ENCODE measurements around the gene UCN.
"Not testable (repeated sequence)": the region's sequence is repeated elsewhere in the genome, so short reads cannot be mapped to it uniquely, and the experiment has no call there.

UCN gene

GRCh38 chr2:27303093-27304025 lies 4.9 kb downstream of the UCN start:
- peak overlapping the region; percentile 23 for H3K4me3 ChIP-seq (replicated peaks; ENCODE audit: insufficient read depth, low read length)
- no peak overlapping the region for H3K27ac ChIP-seq (replicated peaks)
- DNase-seq (ENCODE audit: low read depth in 1 of 2, low spot score in 1 of 2) = peak; percentile 60 to 74
- H3K27me3 ChIP-seq (ENCODE audit: insufficient read depth, poor library complexity, severe bottlenecking) = peaks cover 12% of the 10 kb centered on the region
- TF ChIP-seq REST (IDR thresholded peaks at IDR 0.05; ENCODE audit: insufficient replicate concordance, low read depth) (no peak), CTCF (IDR thresholded peaks at IDR 0.05; ENCODE audit: insufficient read depth, low read length) (peak; percentile 74), GABPA (IDR thresholded peaks at IDR 0.05; ENCODE audit: low read depth) (no peak), SPI1 (IDR thresholded peaks at IDR 0.05; ENCODE audit: borderline replicate concordance, low read depth) (no peak)

- not testable (repeated sequence) for H3K27me3 ChIP-seq (ENCODE audit: insufficient read depth, poor library complexity, severe bottlenecking); H3K27ac ChIP-seq (replicated peaks); DNase-seq (ENCODE audit: low read depth in 1 of 2, low spot score in 1 of 2); H3K4me3 ChIP-seq (replicated peaks; ENCODE audit: insufficient read depth, low read length)
Measured at GRCh38 chr2:27300606-27301005, 7.6 kb downstream of the UCN start.

- no peak for DNase-seq (ENCODE audit: low read depth in 1 of 2, low spot score in 1 of 2)
- H3K27ac ChIP-seq (replicated peaks) = no peak overlapping the region
- no peak for TF ChIP-seq REST (IDR thresholded peaks at IDR 0.05; ENCODE audit: insufficient replicate concordance, low read depth)
- no peak for TF ChIP-seq GABPA (IDR thresholded peaks at IDR 0.05; ENCODE audit: low read depth)
- TF ChIP-seq CTCF (IDR thresholded peaks at IDR 0.05; ENCODE audit: insufficient read depth, low read length) = no peak
- TF ChIP-seq POLR2AphosphoS5 (IDR thresholded peaks at IDR 0.05; ENCODE audit: low read depth) = no peak
- TF ChIP-seq SPI1 (IDR thresholded peaks at IDR 0.05; ENCODE audit: borderline replicate concordance, low read depth) = no peak
- H3K4me3 ChIP-seq (replicated peaks; ENCODE audit: insufficient read depth, low read length) = no peak overlapping the region
- H3K27me3 ChIP-seq (ENCODE audit: insufficient read depth, poor library complexity, severe bottlenecking) = no peaks in the 10 kb centered on the region
Measured at GRCh38 chr2:27298391-27299080, 9.7 kb downstream of the UCN start.

GRCh38 chr2:27297195-27297594 lies 11.1 kb downstream of the UCN start:
- TF ChIP-seq POLR2AphosphoS5 (IDR thresholded peaks at IDR 0.05; ENCODE audit: low read depth) = no peak
- no peak for TF ChIP-seq REST (IDR thresholded peaks at IDR 0.05; ENCODE audit: insufficient replicate concordance, low read depth)
- Histone ChIP-seq H3K4me3 (replicated peaks; ENCODE audit: insufficient read depth, low read length) (no peak overlapping the region), H3K27me3 (ENCODE audit: insufficient read depth, poor library complexity, severe bottlenecking) (no peaks in the 10 kb centered on the region), H3K27ac (replicated peaks) (no peak overlapping the region)
- DNase-seq (ENCODE audit: low read depth in 1 of 2, low spot score in 1 of 2) = no peak

Measured in HL-60 (cell line).